GDM1 (cell line): ENCODE measurements around the gene MOB4.

Source experiments
- DNase-seq: peaks from one replicate; lab custom pipeline; 2025; lab: John Stamatoyannopoulos, UW

Gene MOB4

DNA sequence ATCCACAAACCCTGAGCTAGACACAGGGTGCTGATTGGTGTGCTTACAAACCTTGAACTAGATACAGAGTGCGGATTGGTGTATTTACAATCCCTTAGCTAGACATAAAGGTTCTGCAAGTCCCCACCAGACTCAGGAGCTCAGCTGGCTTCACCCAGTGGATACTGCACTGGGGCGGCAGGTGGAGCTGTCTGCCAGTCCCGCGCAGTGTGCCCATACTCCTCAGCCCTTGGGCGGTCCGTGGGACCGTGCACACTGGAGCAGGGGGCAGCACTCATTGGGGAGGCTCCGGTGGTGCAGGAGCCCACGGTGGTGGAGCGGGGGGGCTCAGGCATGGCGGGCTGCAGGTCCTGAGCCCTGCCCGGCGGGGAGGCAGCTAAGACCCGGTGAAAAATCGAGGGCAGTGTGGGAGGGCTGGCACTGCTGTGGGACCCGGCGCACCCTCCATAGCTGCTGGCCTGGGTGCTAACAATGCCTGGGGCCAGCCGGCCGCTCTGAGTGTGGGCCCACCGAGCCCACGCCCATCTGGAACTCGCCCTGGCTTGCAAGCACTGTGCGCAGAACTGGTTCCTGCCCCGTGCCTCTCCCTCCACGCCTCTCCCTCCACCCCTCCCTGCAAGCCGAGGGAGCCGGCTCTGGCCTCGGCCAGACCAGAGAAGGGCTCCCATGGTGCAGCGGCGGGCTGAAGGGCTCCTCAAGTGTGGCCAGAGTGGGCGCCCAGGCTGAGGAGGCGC, 75.6 kb downstream of the MOB4 start:
- DNase-seq = no peak

DNA sequence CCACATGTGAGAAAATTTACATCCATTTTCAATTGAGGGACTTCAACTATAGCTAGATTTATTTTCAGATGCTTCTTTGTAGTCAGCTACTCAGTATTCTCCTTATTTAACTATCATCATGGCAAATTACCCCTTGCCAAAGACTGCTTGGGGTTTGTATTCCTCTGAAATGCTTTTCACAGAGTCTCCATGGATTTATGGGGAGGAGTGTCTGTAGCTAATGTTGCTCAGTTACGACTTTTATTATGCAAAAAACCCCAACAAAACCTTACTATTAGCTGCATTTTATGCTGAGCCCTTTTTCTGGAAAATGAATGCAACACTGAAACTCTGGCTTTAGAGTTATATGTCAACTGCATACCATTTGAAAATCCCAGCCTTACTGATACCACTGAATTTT, 80.9 kb downstream of the MOB4 start:
- no peak for DNase-seq

- no peak for DNase-seq
These were observed 81.3 kb downstream of the MOB4 start for GRCh38 chr2:197597166-197597565.

- DNase-seq = no peak
These were observed 82.6 kb downstream of the MOB4 start for GRCh38 chr2:197598450-197598849.

GRCh38 chr2:197599285-197599965, 83.6 kb downstream of the MOB4 start:
- no peak for DNase-seq

- DNase-seq = no peak
These were observed 84.4 kb downstream of the MOB4 start for GRCh38 chr2:197600306-197600705.

GRCh38 chr2:197601726-197602125, 85.9 kb downstream of the MOB4 start:
- no peak for DNase-seq
